NCI-H526 treated with DMSO at 0.1 percent for 48 hours (cell line): ENCODE data around the gene PXK.

Experiments used
- DNase-seq: peaks from one replicate; lab custom pipeline; 2025; lab: John Stamatoyannopoulos, UW

Gene PXK

GRCh38 chr3:58349792-58350626, 17.3 kb downstream of the PXK start:
- DNase-seq: no peak

- no peak for DNase-seq
Measured at GRCh38 chr3:58350627-58351013, 17.9 kb downstream of the PXK start.

GRCh38 chr3:58351920-58352319, 19.2 kb downstream of the PXK start:
- no peak for DNase-seq

DNA sequence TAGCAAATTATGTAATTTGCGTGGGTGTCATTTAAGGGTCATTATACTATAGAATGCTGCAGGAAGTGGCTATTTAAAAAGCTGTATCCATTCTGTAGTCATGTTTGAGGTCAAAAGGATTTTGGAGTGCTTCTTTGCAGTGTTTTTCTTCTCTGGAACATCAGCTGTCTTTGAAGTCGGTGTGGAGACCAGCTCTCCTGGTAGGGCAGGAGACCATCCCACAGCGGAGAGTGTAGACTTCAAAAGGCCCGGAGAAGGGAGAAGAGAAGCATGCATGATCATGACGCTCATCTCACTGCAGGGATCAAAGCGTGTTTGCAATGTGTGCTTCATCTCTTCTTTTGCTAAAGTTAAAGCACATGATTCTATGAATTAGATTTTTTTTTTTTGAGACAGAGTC, 19.9 kb downstream of the PXK start:
- no peak for DNase-seq

DNA sequence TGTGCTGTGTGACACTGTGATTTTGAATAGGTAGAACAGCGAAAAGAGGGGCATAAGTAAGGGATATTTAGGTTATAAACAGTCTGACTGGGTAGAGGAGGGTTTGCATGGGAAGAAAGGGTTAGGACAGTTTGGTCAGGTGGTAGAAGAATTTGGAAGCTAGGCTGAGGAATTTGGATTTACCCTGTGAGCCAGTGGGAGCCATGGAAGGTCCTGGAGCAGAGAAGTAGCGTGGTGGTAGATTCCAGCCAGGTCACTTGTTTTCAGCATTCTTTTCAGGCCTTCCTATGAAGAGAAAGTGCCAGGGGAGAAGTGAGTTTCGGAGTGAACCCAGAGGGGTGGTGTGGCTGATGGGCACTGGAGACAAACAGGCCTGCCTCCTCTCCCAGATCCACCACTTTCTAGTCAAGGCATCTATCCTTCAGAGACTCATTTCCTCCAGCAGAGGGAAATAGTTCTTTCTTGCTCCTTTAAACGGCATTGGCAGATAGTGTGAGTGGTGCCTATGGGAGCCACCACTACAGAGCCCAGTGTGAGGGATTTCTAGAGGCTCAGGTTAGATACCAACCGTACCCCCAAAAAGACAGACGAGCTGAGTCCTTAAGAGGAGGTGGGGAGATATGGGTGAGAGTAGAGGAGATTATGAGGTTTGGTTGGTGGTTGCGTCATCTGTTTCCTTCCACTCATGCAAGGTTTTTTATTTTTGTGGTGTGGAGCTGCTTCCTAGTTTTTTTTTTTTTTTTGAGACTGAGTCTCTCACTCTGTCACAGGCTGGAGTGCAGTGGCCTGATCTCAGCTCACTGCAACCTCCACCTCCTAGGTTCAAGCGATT, 21.2 kb downstream of the PXK start:
- DNase-seq: no peak

DNA sequence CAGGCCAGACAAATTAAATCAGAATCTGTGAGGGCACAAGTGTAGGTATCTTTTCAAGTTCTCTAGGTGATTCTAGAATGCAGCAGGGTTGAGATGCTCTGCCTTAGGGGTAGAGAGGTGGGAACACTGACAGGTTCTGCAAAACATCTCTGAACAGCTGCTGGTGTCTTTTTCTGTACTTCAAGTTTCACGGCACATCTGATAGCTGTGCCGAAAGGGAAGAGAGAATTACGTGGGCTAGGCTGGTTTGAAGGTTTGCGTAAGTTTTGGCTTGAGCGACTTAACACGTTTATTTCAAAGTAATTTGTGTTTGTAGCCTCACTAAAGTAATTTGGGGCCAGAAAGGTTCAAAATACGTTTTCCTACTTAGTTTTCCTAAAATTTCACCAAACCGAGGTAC, 22.5 kb downstream of the PXK start:
- DNase-seq: no peak

DNA sequence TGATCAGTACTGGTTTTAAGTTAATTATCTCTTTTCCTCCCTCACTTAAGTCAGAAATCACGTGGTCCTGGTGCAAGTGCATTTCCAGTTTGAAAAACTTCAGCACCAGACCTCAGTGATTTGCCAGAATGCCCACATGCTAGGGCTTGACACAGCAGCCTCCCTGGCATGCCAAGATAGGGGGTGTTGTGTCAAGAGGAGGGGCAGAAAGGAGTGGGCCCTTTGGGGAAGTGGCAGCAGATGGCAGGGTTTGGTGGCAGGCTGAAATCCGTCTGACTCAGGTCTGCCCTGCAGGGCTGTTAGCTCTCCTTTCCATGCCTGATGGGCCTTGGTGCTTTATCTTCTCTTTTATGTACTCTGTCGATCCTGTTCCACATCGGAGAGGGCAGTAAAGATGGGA, 23.4 kb downstream of the PXK start:
- no peak for DNase-seq

DNA sequence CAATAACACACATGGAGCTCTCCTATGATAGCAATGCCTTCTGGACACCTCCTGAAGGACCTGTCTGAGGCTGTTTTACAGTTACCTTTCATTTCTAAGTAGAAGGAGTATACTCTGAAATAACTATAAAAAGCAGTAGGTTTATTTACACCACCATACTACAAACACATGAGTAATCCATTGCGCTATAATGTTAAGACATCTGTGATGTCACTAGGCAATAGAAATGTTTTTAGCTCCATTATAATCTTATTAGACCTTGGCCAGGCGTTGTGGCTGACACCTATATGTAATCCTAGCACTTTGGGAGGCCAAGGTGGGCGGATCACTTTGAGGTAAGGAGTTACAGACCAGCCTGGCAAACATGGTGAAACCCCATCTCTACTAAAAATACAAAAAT, 24.7 kb downstream of the PXK start:
- DNase-seq: no peak

DNA sequence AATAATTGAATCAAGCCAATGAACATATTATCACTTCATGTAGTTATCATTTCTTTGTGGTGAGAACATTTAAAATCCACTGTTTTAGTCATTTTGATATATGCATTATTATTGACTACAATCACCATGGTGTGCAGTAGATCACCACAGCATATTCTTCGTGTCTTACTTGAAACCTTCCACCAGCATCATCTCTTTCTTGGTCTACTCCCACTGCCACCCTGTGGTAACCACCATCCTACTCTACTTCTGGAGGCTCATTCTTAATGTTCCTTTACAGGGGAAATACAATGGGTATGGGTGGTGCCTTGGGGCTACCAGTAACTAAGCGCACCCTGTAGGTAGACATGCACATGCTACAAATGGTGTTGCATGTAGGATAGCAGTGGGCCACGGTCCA, 25.4 kb downstream of the PXK start:
- no peak for DNase-seq

DNA sequence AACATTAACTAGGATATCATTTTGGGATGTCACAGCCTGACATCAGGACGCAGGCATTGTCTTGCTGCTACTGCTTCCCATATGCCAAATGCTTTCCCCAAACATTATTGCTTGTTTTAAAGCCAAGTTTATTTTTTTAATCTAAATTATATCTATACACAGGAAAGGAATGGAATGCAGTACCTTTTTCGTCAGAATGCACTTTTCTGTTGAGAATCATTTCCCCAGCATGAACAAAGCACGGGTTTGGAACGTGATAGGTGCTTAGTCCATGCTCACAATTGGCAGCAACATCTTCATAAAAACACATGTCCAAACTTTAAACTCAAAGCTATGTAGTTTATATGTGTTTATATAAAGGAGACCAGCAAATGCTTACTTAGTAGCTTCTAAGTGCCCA, 26.1 kb downstream of the PXK start:
- DNase-seq: no peak

DNA sequence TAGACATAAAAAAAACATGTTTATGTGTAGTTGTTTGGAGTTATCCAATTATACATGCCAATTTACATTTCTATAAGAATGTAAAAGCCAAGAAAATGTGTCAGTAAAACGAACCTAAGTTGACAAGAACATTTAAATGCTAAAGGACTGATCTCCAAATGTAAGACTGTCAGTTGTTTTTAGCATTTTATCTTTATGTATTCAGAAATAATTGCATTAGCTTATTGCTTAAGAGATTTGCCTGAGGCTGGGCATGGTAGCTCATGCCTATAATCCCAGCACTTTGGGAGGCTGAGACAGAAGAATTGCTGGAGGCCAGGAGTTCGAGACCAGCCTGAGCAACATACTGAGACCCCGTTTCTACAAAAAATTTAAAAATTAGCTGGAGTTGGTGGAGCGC, 26.9 kb downstream of the PXK start:
- DNase-seq: no peak

DNA sequence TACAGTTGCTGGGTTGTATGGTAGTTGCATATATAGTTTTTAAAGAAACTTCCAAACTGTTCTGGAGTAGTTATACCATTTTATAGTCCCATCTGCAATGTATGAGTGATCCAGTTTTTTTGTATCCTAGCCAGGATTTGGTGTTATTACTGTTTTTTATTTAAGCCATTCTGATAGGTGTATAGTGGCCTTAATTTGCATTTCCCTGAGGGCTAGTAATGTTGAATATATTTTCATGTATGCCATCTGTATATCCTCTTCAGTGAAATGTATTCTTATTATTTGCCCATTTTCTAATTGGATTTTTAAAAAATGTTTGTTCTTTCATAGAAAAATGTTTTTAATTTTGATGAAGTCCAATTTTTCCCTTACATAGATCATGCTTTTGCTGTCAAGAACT, 29.2 kb downstream of the PXK start:
- peak; percentile 5 for DNase-seq

- DNase-seq: no peak
Measured at GRCh38 chr3:58366699-58367098, 34.0 kb downstream of the PXK start.

GRCh38 chr3:58369038-58369437, 36.3 kb downstream of the PXK start:
- DNase-seq: no peak

DNA sequence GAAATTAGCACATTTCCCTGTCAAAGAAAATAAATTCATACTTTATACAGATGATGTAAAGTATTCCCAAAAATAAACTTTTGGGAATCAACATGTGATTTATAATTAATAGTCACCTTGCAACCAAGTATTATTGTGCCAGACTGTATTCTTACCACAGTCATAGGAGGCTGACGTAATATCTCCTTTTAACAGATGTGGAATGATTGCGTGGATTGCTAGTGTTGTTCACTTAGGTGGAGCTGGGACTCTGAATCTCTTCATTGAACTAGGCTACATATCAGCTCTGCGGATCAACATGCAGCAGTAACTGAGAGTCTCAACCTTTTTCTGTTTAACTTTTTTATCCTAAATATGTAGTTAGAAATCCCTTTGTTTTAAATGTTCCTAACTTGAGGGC, 37.2 kb downstream of the PXK start:
- no peak for DNase-seq

DNA sequence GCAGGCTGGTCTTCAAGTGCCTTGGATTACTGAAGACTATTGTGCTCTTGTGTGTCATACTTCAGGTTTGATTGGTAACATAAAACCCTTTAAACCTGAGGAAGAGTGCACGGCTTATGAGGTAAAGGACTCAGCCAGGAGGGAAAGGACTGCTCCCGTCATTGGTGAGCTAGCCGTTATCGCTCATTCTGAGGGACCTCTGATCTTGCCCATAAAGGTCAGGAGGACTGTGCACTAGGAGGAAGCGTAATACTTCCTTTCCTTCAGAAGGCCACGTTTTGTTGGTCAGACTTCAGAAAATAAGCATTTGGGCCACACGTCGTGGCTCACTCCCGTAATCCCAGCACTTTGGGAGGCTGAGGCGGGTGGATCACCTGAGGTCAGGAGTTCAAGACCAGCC, 37.7 kb downstream of the PXK start:
- DNase-seq: no peak

DNA sequence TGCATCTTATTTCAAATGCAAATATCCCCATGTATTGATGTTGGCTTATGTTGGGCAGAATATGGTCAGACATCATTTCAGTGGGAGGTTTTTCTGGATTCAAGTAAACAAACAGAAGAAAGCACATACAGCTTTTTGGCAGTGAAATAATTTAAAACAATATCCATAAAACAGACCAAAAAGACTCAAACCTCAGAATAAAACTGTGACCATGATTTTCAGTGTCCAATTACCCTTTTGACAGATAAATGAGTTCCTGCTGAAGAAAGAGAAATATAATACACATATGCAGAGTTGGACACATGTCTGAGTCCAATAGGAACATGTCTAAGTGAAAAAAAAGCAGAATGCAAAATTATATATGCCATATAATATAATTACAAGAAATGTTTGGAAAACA, 39.1 kb downstream of the PXK start:
- no peak for DNase-seq

DNA sequence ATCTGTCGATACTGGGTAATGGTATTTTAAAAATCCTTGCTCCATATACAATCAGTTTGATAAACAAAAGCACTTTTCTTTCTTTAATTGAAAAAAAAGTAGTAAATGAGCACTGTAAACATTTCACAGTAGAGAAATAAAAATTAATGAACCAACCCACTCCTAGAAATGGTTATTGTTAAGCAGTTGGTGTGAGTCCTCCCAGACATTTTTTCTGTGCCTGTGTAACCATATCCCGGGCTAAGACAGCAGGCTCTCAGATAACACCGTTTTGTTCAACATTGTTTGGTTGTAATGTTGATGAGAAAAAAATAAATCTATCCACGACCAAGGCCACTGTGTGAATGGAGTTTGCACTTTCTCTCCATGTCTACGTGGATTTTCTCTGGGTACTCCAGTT, 42.6 kb downstream of the PXK start:
- DNase-seq: no peak

DNA sequence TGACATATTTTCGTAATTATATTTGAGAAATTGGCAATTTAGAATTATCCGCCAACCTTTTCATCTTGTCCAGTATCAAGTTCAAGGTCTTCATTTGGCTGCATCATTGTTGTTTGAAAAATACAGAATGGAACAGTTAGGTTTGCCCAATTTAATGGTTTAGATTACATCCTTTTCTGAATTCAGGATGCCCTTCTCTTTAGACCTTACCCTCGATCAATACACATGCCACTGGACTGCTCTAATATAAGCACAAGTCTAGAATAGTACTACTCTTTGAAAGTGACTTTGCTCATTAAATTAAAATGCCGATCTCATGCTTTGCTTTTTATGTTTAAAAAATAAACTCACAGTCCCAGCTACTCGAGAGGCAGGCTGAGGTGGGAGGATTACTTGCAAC, 44.5 kb downstream of the PXK start:
- DNase-seq: no peak

- DNase-seq: no peak
Measured at GRCh38 chr3:58377750-58378149, 45.1 kb downstream of the PXK start.

DNA sequence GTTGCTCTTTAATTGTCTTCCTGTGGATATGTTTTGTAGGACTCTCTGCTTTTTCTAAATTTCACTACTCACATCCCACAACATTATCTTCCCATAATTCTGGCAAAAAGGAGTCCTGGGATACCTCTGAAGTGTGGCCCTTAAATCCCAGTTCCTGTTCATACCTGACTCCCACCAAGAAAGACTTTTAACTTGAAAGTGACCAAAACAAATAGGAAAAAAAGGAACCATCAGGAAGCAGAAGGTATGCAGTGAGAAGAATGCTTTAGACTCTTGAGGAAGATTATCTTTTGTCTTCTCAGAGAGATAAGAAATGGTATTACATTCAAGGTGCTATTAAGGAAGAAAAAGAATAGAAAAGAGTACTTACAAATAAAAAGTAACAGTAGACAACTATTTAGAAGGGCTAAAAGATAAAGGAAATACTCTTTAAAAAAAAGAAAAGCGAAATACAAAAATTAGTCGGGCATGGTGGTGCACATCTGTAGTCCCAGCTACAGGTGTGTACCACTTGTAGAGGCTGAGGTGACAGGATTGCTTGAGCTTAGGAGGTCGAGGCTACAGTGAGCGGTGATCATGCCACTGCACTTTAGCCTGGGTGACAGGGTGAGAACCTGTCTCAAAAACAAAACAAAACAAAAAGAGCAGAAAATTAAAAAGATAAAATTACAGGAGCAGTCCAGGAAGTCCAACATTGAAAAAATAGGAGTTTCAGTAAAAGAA, 46.8 kb downstream of the PXK start:
- DNase-seq: no peak

DNA sequence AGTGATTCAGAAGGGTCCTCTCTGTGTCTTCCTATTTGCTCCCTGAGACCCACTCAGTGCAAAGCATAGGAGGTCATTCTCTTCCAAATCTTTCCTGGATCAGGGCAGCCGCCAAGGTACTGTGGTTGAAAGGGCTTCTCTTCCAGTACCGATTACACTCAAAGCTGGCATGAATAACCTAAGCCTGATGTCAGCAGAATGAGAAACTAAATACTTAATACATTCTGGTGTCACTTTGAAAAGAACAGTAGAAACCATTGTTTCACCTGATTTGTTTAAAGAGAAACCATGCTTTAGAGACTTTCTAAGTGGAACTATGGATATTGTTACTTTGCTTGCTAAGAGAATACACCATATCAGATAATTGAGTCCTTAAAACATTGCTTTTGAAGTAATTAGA, 50.8 kb downstream of the PXK start:
- peak; percentile 2 for DNase-seq

DNA sequence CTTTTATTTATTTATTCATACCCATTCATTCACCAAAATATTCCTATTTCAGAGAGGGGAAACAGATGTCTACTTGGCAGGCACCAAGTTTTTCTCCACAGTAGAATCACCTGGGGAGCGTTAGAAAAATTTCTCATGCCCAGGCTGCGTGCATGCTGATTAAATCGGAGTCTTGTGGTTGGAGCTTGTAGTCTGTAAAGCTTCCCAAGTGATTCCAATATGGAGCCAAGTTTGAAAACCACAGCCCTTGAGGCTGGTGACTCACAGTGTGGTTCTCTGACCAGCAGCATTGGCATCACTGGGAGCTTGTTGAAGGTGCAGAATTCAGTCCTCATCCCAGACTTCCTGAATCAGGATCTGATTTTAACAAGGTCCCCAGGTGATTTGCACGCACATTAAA, 51.2 kb downstream of the PXK start:
- DNase-seq: peak; percentile 0
